Measurements from ENCODE around the gene NHS.
A peak's percentile ranks its signal among the peaks of the same experiment; 100 is the strongest.

NHS gene

GRCh38 chrX:17689971-17690409, 315.0 kb downstream of the NHS start:
- peak; percentile 47 for DNase-seq

GRCh38 chrX:17692709-17693346, 317.8 kb downstream of the NHS start:
- peak; percentile 28 for DNase-seq

GRCh38 chrX:17697191-17697590, 322.2 kb downstream of the NHS start:
- DNase-seq, result peak; percentile 1

DNA sequence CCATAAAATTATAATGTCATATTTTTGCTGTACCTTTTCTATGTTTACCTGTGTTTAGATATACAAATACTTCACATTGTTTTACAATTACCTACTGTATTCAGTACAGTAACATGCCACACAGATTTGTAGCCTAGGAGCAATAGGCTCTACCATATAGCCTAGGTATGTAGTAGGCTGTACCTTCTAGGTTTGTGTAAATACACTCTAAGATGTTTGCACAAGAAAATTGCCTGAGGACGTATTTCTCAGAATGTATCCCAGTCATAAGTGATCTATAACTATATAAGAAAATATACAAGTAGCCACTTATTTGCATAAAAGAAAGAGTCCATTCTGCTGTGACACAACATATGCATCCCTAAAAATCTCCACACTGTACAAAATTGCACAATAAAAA, 326.0 kb downstream of the NHS start:
- DNase-seq, result no peak

DNA sequence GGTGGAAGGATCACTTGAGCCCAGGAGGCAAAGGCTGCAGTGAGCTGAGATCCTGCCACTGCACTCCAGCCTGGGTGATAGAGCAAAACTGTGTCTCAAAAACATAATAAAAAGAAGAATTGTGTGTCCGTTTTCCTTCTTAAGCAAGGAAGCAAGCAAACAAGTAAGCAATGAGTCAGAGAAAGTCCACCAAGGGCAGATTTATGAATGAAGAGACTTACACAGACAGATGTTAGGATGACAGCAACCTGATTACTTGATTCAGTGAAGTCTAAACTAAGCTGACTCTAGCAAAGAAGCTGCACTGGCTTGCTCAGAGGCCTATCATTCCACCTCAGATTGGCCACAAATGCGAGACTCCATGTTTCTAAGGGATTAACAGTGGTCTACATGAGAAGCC, 328.2 kb downstream of the NHS start:
- no peak for DNase-seq

DNA sequence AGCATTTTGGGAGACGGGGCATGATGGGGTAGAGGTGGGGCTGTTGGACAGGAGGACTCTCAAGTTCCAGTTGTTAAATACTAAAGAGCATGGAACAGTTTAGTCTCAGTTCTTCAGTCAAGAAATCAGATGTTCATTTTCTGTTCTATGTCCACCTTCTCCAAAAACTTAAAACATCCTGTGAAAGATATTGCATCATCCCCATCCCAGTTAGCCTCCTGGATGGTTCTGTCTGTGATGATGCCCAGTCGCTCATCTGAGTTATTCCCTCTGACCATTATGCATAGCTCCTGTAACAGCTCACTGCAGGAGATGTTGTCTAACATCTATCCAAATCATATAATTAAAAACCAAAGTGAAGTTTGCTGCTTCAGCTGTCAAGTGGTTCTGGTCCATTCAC, 330.2 kb downstream of the NHS start:
- no peak for DNase-seq

DNA sequence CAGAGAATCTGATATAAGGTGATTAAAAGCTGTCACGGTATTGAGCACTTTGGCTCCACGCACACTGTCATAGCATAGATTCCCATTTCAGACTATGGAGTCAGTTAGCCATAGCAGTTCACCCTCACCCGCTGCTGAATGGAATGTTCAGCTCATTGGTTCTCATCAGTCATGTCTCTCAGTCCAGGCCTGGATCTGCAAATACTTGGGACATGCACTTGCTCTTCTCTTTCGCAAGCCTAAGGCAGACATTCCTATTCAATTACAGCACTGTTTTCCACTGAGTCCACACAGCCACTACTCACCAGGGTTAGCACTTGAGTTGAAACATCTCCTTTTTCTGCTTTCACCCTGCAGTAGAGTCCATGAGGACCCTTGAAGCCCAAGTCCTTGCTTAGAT, 331.7 kb downstream of the NHS start:
- DNase-seq, result no peak

DNA sequence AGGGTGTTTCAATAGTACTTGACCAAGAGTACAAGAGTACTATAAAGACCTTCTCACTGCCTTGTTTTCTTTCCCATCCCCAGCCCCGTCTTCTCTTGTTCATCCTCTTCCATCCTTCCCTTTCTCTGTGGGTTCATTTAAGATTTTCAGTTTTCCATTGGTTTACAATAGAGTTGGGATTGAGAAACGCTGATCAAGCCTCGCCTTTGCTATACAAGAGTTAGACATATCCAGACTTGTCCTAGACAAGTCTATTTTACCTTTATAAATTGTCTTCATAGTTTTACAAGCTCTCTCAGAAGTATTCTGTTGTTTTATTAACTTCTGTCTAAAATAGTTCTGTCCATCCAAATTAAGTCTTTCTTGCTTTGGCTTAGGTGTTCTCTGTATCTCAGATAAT, 332.7 kb downstream of the NHS start:
- DNase-seq, result no peak

DNA sequence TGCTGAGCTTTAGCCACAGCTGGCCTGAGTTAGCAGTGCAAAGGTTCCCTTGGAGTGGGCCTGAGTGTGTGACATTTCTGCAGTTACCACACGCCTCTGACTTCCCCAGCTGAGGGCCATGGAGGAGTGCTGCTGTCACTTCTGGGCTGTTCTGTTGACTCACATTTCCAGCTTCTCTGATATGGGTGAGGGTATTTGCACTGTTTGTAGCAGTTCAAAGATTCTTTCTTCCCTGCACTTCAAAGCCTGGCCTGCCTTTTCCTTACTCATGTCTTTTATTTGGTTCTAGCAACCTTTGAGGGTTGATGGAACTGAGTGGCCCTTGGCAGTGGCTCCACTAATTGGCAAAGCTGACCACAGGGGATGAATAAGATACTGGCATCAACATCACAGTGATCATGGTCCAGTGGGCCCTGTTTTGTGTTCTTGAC, 335.9 kb downstream of the NHS start:
- no peak for DNase-seq

- DNase-seq, result no peak
Measured at GRCh38 chrX:17713288-17713687, 338.3 kb downstream of the NHS start.

DNA sequence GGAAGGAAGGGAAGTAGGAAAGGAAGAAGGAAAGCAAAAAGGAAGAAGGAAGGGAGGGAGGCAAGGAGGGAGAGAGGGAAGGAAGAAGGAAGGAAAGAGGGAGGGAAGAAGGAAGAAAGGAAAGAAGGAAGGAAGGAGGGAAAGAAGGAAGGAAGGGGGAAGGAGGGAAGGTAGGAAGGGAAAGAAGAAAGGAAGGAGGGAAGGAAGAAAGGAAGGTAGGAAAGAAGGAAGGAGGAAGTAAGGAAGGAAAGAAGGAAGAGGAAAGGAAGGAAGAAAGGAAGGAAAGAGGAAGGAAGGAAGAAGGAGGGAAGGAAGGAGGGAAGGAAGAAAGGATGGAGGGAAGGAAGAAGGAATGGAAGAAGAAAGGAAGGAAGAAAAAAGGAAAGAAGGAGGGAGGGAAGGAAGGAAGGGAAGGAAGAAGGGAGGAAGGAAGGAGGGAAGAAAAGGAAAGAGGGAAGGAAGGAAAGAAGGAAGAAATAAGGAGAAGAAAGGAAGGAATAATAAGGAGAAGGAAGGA, 343.7 kb downstream of the NHS start:
- DNase-seq, result no peak

DNA sequence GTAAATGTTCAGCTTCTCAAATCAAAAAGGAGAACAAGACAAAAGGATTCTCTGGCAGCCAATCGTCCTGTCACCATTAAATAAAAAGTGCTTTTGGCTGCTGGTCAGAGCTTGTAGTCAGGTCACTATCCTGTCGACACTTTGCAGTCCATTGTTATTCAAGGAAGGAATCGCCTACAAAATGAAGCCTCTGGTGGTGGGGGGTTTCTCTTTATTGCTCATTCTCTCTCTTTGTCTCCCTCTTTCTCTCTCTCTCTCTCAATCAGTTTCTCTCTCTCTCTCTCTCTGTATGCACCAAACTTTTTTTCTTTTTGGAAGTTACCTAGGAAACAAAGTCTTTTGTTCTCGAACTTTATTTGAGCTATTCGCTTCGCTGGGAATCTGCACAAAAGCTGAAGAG, 344.7 kb downstream of the NHS start:
- no peak for DNase-seq

- no peak for DNase-seq
Measured at GRCh38 chrX:17721715-17722114, 346.7 kb downstream of the NHS start.

- DNase-seq, result no peak
Measured at GRCh38 chrX:17725181-17725580, 350.2 kb downstream of the NHS start.

DNA sequence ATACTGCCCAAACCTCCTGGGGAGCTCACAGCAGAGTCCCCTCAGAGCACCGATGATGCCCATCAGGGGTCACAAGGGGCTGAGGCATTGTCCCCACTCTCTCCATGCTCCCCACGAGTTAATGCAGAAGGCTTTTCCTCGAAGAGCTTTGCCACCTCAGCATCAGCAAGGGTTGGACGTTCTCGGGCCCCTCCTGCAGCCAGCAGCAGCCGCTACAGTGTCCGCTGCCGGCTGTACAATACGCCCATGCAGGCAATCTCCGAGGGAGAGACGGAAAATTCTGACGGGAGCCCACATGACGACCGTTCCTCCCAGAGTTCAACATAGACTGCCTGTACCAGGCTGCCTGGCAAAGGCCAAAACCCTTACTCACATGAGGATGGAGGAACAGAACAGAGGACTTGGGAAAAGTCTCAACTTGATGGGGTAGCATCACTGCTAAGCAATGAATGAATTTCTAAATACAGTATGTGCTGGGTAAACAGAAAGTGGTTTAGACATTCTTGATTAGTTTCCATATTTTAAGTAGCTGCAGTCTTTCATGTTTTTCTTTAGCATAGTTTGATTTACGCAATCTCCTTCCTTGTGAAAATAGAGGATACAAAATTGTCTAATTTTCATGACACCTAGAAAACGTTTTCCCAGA, 357.3 kb downstream of the NHS start:
- no peak for DNase-seq

GRCh38 chrX:17735406-17735805, 360.4 kb downstream of the NHS start:
- no peak for DNase-seq

GRCh38 chrX:17736478-17736855, 361.5 kb downstream of the NHS start:
- no peak for DNase-seq

DNA sequence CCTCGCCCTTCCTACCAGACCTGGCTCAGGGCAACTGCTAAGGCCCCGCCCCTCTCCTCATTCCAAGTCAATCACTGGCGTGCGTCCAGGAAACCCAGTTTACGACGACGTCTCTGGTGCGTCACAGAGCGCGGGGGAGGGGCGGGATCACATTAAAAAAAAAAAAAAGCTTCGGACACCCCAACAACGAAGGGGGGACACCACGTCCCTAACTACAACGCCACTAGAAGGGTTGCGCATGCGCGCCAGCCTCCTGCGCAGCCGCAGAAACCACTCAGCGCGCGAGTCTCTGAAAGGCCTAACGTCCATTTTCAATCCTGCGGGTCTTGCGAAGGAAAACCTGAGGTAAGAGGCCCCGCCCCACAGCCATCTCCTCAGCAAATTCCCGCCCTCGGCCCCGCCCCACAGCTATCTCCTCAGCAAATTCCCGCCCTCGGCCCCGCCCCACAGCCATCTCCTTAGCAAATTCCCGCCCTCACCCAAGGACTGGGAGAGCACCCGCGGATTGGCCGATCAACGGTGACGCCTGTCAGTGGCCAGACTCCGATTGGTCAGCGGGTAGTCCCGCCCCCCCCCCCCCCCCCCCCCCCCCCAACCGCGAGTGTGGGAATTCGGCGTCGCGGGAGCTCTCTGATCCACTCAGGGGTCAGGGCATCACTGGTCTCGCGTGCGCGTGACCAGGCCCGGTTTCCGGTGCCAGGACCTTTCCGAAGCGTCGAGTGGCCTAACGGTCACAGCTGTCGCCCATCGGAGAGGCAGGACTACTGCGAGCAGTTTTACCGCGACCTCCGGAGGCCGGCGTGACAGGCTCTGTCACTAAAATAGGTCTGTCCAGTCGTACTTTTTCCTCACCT, 362.1 kb downstream of the NHS start, which contains the start of gene SCML1:
Gene SCML1, plus strand, starts transcription at position 638 of the 854 bp plus-strand sequence. CDS start 6,694 bp downstream, outside the sequence.
- peak; percentile 94 for DNase-seq

GRCh38 chrX:17737710-17737985, 362.6 kb downstream of the NHS start:
- peak; percentile 45 for DNase-seq

DNA sequence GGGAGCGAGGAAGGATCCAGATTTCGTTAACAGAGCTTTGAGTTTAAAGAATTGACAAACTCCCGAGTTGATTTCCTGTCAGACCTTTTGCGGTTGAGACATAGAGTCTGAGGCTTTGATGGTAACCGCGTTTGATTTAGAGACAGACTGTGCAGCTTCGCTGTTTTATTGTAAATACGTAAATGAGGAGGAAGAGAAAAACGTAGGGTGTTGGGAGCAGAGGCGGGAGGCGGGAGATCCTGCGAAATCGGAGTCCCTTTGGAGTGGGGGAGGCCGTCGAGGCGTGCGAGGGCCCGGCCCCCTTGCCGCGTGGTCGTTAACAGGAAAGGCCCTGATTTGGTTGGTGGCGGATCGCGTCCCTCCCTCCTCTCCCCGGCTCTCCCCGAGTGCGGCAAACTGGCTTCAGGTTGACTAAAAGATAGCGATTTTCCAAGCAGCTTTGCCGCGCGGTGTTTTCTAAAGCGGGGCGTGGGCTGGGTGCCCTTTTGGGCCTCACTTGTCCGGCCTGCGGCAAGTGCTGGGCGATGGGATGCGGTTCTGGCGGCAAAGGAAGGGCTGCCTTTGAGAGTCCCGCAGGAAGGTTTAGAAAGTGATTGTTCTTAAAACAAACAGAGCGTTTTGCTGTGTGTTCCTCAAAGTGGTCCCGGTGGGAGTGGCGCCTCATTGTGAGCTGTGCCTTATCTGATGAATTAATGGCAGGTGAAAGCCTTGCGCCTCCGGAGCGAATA, 363.1 kb downstream of the NHS start:
- peak; percentile 43 for DNase-seq

- DNase-seq, result no peak
Measured at GRCh38 chrX:17738737-17739535, 363.9 kb downstream of the NHS start.

All from NCI-H2171 treated with DMSO at 0.1 percent for 48 hours (cell line).